Inferior parietal cortex (tissue), 1 donor: ENCODE measurements around the gene RNF146.
A peak's percentile ranks its signal among the peaks of the same experiment; 100 is the strongest.
"Not testable (repeated sequence)": the region's sequence is repeated elsewhere in the genome, so short reads cannot be mapped to it uniquely, and the experiment has no call there.

ENCODE experiments used
- DNase-seq: peaks from one replicate; pipeline ENCODE4 v3.0.0-alpha.2; 2016; ENCODE audit errors: extremely low spot score

The RNF146 gene

GRCh38 chr6:127282184-127282583, 15.5 kb downstream of the RNF146 start:
- no peak for DNase-seq

- no peak for DNase-seq
These were observed 22.0 kb downstream of the RNF146 start for GRCh38 chr6:127288705-127289104.

GRCh38 chr6:127289934-127290333, 23.3 kb downstream of the RNF146 start:
- no peak for DNase-seq

- no peak for DNase-seq
These were observed 24.0 kb downstream of the RNF146 start for GRCh38 chr6:127290391-127291265.

GRCh38 chr6:127291495-127291894, 24.8 kb downstream of the RNF146 start:
- DNase-seq = no peak

- DNase-seq = no peak
These were observed 30.9 kb downstream of the RNF146 start for GRCh38 chr6:127297502-127298070.

GRCh38 chr6:127298475-127298874, 31.8 kb downstream of the RNF146 start:
- DNase-seq = no peak

- DNase-seq = no peak
These were observed 33.0 kb downstream of the RNF146 start for GRCh38 chr6:127299522-127300240.

GRCh38 chr6:127300411-127300810, 33.7 kb downstream of the RNF146 start:
- DNase-seq = no peak

- no peak for DNase-seq
These were observed 34.6 kb downstream of the RNF146 start for GRCh38 chr6:127301199-127301700.

GRCh38 chr6:127302728-127303660, 36.3 kb downstream of the RNF146 start:
- peak; percentile 78 for DNase-seq

GRCh38 chr6:127303917-127304316, 37.3 kb downstream of the RNF146 start:
- DNase-seq = no peak

- DNase-seq = no peak
These were observed 39.1 kb downstream of the RNF146 start for GRCh38 chr6:127305741-127306140.

- DNase-seq = no peak
These were observed 50.9 kb downstream of the RNF146 start for GRCh38 chr6:127317388-127318128.

GRCh38 chr6:127319686-127320085, 53.0 kb downstream of the RNF146 start:
- DNase-seq = no peak

- DNase-seq = no peak
These were observed 61.5 kb downstream of the RNF146 start for GRCh38 chr6:127328043-127328609.

GRCh38 chr6:127331256-127331655, 64.6 kb downstream of the RNF146 start:
- not testable (repeated sequence) for DNase-seq

GRCh38 chr6:127332383-127332961, 65.8 kb downstream of the RNF146 start:
- DNase-seq = no peak
